ENCODE data around the gene RSPH10B2.
"Not testable (repeated sequence)": the region's sequence is repeated elsewhere in the genome, so short reads cannot be mapped to it uniquely, and the experiment has no call there.

- TF ChIP-seq CTCF (IDR thresholded peaks at IDR 0.05; ENCODE audit: low read length); EZH2 (optimal IDR thresholded peaks at IDR 0.05; ENCODE audit: low read depth, low read length); EZH2phosphoT487 (IDR thresholded peaks at IDR 0.05; ENCODE audit: low read length): not testable (repeated sequence)
Observed at GRCh38 chr7:6815470-6815869, 61.6 kb downstream of the RSPH10B2 start.
